Osteoblast (primary cell): ENCODE data around the gene RNF227. TPM values are rescaled to one million over a fixed set of nuclear protein-coding genes. Genes with fewer than 3 reads are reported as not detected.

ENCODE experiments used
- DNase-seq: peaks from one replicate; pipeline ENCODE4 v3.0.0; 2011; ENCODE audit warnings: low spot score, mixed read lengths; ENCODE audit not compliant: insufficient read length; ENCODE audit errors: missing footprints
- H2AFZ ChIP-seq: 2 replicates; pipeline ENCODE4 v1.6.0; 2011; ENCODE audit warnings: mild to moderate bottlenecking, low read length
- H3K27ac ChIP-seq: 2 replicates; pipeline ENCODE4 v1.5.1; 2011; ENCODE audit warnings: mild to moderate bottlenecking, low read depth, low read length, moderate library complexity
- H3K27me3 ChIP-seq: 2 replicates; pipeline ENCODE4 v1.6.0; 2012; ENCODE audit warnings: mild to moderate bottlenecking, control low read depth, inconsistent platforms, low read length, moderate library complexity; ENCODE audit not compliant: insufficient read depth
- H3K36me3 ChIP-seq: 2 replicates; pipeline ENCODE4 v1.5.1; 2011; ENCODE audit warnings: mild to moderate bottlenecking, low read length, control low read depth, moderate library complexity; ENCODE audit not compliant: insufficient read depth
- H3K4me1 ChIP-seq: 2 replicates; pipeline ENCODE4 v1.5.1; 2011; ENCODE audit warnings: mild to moderate bottlenecking, low read length, control low read depth, moderate library complexity; ENCODE audit not compliant: insufficient read depth
- H3K4me2 ChIP-seq: 2 replicates; pipeline ENCODE4 v1.6.0; 2011; ENCODE audit warnings: mild to moderate bottlenecking, low read length; ENCODE audit not compliant: insufficient read depth
- H3K4me3 ChIP-seq: fragments of 200-600 bp; sonication (generic); 3 replicates; pipeline ENCODE4 v1.5.1; 2012; ENCODE audit warnings: mild to moderate bottlenecking, low read length, inconsistent platforms; ENCODE audit not compliant: insufficient read depth
- H3K79me2 ChIP-seq: 2 replicates; pipeline ENCODE4 v1.6.0; 2012; ENCODE audit warnings: mild to moderate bottlenecking, low read length, control low read depth, inconsistent platforms; ENCODE audit not compliant: insufficient read depth
- H3K9me3 ChIP-seq: 2 replicates; pipeline ENCODE4 v1.5.1; 2011; ENCODE audit warnings: low read depth, low read length, control low read depth
- H4K20me1 ChIP-seq: 2 replicates; pipeline ENCODE4 v1.6.0; 2012; ENCODE audit warnings: mild to moderate bottlenecking, low read length, control low read depth; ENCODE audit not compliant: insufficient read depth
- CTCF ChIP-seq: IDR thresholded peaks from 2 replicates; pipeline ENCODE4 v1.5.1; 2011; ENCODE audit warnings: mild to moderate bottlenecking, low read depth, low read length, moderate library complexity; ENCODE audit errors: extremely low read depth
- total RNA-seq: library from RNA; depleted of rRNA; stranded (reverse); fragments of >200 nt; gene quantifications from 2 replicates; pipeline ENCODE4 v1.2.3, GENCODE V29; 2012

The RNF227 gene
- total RNA-seq, 1 donor = 3.6 TPM

GRCh38 chr17:7935859-7936258 is 19.8 kb upstream of the RNF227 start:
- Histone ChIP-seq H3K27me3 (no peaks in the 10 kb centered on the region), H3K79me2 (peaks cover 49% of the 10 kb centered on the region)

GRCh38 chr17:7932949-7933348 is 16.9 kb upstream of the RNF227 start:
- peaks cover 27% of the 10 kb centered on the region for H3K36me3 ChIP-seq
- peaks cover 32% of the 10 kb centered on the region for H3K4me1 ChIP-seq
- H3K27me3 ChIP-seq = no peaks in the 10 kb centered on the region
- H3K4me3 ChIP-seq = peak overlapping the region; percentile 99
- peak overlapping the region; percentile 89 for H3K27ac ChIP-seq
- H3K4me2 ChIP-seq = peak overlapping the region; percentile 99
- peak; percentile 26 for TF ChIP-seq CTCF
- peak; percentile 95 for DNase-seq
- H3K9me3 ChIP-seq = no peaks in the 10 kb centered on the region
- peaks cover 54% of the 10 kb centered on the region for H3K79me2 ChIP-seq
- peak overlapping the region; percentile 100 for H2AFZ ChIP-seq
- H4K20me1 ChIP-seq = peaks cover 2% of the 10 kb centered on the region

More at GRCh38 chr17:7935859-7936258, 19.8 kb upstream of the RNF227 start:
- DNase-seq = no peak
- H3K9me3 ChIP-seq = no peaks in the 10 kb centered on the region
- no peak overlapping the region for H3K27ac ChIP-seq
- peaks cover 27% of the 10 kb centered on the region for H3K4me1 ChIP-seq
- peaks cover 52% of the 10 kb centered on the region for H3K36me3 ChIP-seq
- H4K20me1 ChIP-seq = peaks cover 2% of the 10 kb centered on the region
- no peak overlapping the region for H3K4me2 ChIP-seq
- no peak overlapping the region for H2AFZ ChIP-seq
- TF ChIP-seq CTCF = no peak
- no peak overlapping the region for H3K4me3 ChIP-seq

GRCh38 chr17:7932483-7932891 is 16.4 kb upstream of the RNF227 start:
- Histone ChIP-seq H3K4me2 (peak overlapping the region; percentile 99), H3K4me3 (peak overlapping the region; percentile 99), H4K20me1 (peaks cover 2% of the 10 kb centered on the region), H3K27me3 (no peaks in the 10 kb centered on the region), H3K36me3 (peaks cover 26% of the 10 kb centered on the region), H2AFZ (peak overlapping the region; percentile 100), H3K4me1 (peaks cover 32% of the 10 kb centered on the region), H3K27ac (peak overlapping the region; percentile 89), H3K79me2 (peaks cover 54% of the 10 kb centered on the region), H3K9me3 (no peaks in the 10 kb centered on the region)
- TF ChIP-seq CTCF = no peak
- DNase-seq = peak; percentile 88

- no peak for TF ChIP-seq CTCF
- Histone ChIP-seq H3K27me3 (no peaks in the 10 kb centered on the region), H3K4me3 (peak within 1 kb of the TSS; percentile 99), H4K20me1 (peaks cover 2% of the 10 kb centered on the region), H3K4me1 (peaks cover 32% of the 10 kb centered on the region), H2AFZ (peak within 1 kb of the TSS; percentile 100), H3K27ac (peak within 1 kb of the TSS; percentile 89), H3K36me3 (peaks cover 21% of the 10 kb centered on the region), H3K9me3 (no peaks in the 10 kb centered on the region), H3K79me2 (peaks cover 54% of the 10 kb centered on the region), H3K4me2 (peak within 1 kb of the TSS; percentile 99)
- DNase-seq = peak; percentile 100
These were observed 15.8 kb upstream of the RNF227 start, which contains the start of the genes CNTROB and TRAPPC1 for GRCh38 chr17:7931709-7932482. TSS of gene CNTROB (plus strand) at chr17:7932206. CDS start at chr17:7933080, 874 bp downstream. TSS of gene TRAPPC1 (minus strand) at chr17:7931946. CDS start at chr17:7931829, 117 bp downstream.
